Esophagus (tissue), 2 donors: ENCODE results near the gene AHNAK. TPM values are rescaled to one million over a fixed set of nuclear protein-coding genes. Genes with fewer than 3 reads are reported as not detected.

Experiments
- polyA plus RNA-seq, 2 donors: library from polyadenylated mRNA; stranded (reverse); fragments of 200-250 nt; gene quantifications; one replicate each; pipeline ENCODE4 v1.2.3, GENCODE V29; 2013
- donor health status: healthy with polysubstance abuse.
- donor health status: Bipolar disorder and iron deficiency.

Gene AHNAK
- polyA plus RNA-seq, 2 donors: 168 to 195 TPM

Other genes with a start within 250 kb of the AHNAK start
- gene SCGB1D4, start 247.7 kb downstream of the AHNAK start, polyA plus RNA-seq: not detected
- gene ASRGL1, start 209.4 kb downstream of the AHNAK start, polyA plus RNA-seq: 1 to 10 TPM in 1 of 2 donors, under 1 TPM in 1; 0.45 to 1.3 TPM
- 1 to 10 TPM; 4.8 to 5.5 TPM for gene SCGB1A1, start 127.8 kb downstream of the AHNAK start, polyA plus RNA-seq
- 1,000 to 10,000 TPM in 1 of 2 donors, 100 to 1,000 TPM in 1; 884 to 1,495 TPM for gene EEF1G, start 27.1 kb upstream of the AHNAK start, polyA plus RNA-seq
- gene TUT1, start 44.7 kb upstream of the AHNAK start, polyA plus RNA-seq: 10 to 100 TPM in 1 of 2 donors, 1 to 10 TPM in 1; 9.0 to 15.2 TPM
- 10 to 100 TPM; 76.2 to 90.4 TPM for gene MTA2, start 55.1 kb upstream of the AHNAK start, polyA plus RNA-seq
- gene EML3, start 66.0 kb upstream of the AHNAK start, polyA plus RNA-seq: 100 to 1,000 TPM in 1 of 2 donors, 10 to 100 TPM in 1; 79.0 to 107 TPM
- 10 to 100 TPM in 1 of 2 donors, 1 to 10 TPM in 1; 7.4 to 10.5 TPM for gene ROM1, start 66.5 kb upstream of the AHNAK start, polyA plus RNA-seq
- gene B3GAT3, start 75.2 kb upstream of the AHNAK start, polyA plus RNA-seq: 10 to 100 TPM; 14.9 to 25.4 TPM
- gene GANAB, start 99.8 kb upstream of the AHNAK start, polyA plus RNA-seq: 10 to 100 TPM; 59.8 to 71.6 TPM
- gene INTS5, start 106.5 kb upstream of the AHNAK start, polyA plus RNA-seq: 10 to 100 TPM in 1 of 2 donors, 1 to 10 TPM in 1; 4.8 to 10.1 TPM
- gene C11orf98, start 118.4 kb upstream of the AHNAK start, polyA plus RNA-seq: 10 to 100 TPM; 71.9 to 96.9 TPM
- 10 to 100 TPM; 15.4 to 32.2 TPM for gene CSKMT, start 118.5 kb upstream of the AHNAK start, polyA plus RNA-seq
- 10 to 100 TPM; 16.5 to 23.2 TPM for gene UQCC3, start 124.9 kb upstream of the AHNAK start, polyA plus RNA-seq
- 1 to 10 TPM; 2.7 to 5.2 TPM for gene LBHD1, start 125.5 kb upstream of the AHNAK start, polyA plus RNA-seq
- gene UBXN1, start 132.3 kb upstream of the AHNAK start, polyA plus RNA-seq: 100 to 1,000 TPM; 109 to 127 TPM
- 1 to 10 TPM; 1.4 to 2.4 TPM for gene LRRN4CL, start 142.7 kb upstream of the AHNAK start, polyA plus RNA-seq
- gene BSCL2, start 160.6 kb upstream of the AHNAK start, polyA plus RNA-seq: 10 to 100 TPM; 33.9 to 58.9 TPM
- gene GNG3, start 160.9 kb upstream of the AHNAK start, polyA plus RNA-seq: under 1 TPM; 0.04 to 0.24 TPM
- gene HNRNPUL2, start 180.7 kb upstream of the AHNAK start, polyA plus RNA-seq: 10 to 100 TPM; 27.5 to 27.9 TPM
- 10 to 100 TPM; 13.3 to 31.1 TPM for gene TTC9C, start 181.7 kb upstream of the AHNAK start, polyA plus RNA-seq
- gene ZBTB3, start 207.4 kb upstream of the AHNAK start, polyA plus RNA-seq: 1 to 10 TPM; 1.9 to 4.0 TPM
- 10 to 100 TPM; 43.2 to 94.0 TPM for gene POLR2G, start 214.8 kb upstream of the AHNAK start, polyA plus RNA-seq
- gene TAF6L, start 224.6 kb upstream of the AHNAK start, polyA plus RNA-seq: 10 to 100 TPM; 17.0 to 21.6 TPM
- gene TMEM179B, start 240.6 kb upstream of the AHNAK start, polyA plus RNA-seq: 10 to 100 TPM; 30.5 to 41.2 TPM
- gene TMEM223, start 245.2 kb upstream of the AHNAK start, polyA plus RNA-seq: 10 to 100 TPM; 13.8 to 19.7 TPM